OCI-LY1 (cell line): Measurements from ENCODE around the gene CMTM5.

ENCODE experiments used
- H2AFZ ChIP-seq: fragments of 200-600 bp; sonication (generic), shearing (Covaris generic); 2 replicates; pipeline ENCODE4 v1.6.0; 2014; ENCODE audit warnings: antibody characterized with exemption, mild to moderate bottlenecking, low read length
- H3F3A ChIP-seq: fragments of 200-600 bp; sonication (generic), shearing (Covaris generic); 2 replicates; pipeline ENCODE4 v1.6.0; 2014; ENCODE audit warnings: mild to moderate bottlenecking, antibody characterized with exemption, low read length, moderate library complexity; ENCODE audit not compliant: insufficient read depth
- H3K27ac ChIP-seq: fragments of 200-600 bp; sonication (generic); 2 replicates; pipeline ENCODE4 v1.5.1; 2014; ENCODE audit warnings: low read length, mixed run types, mild to moderate bottlenecking, low read depth; ENCODE audit not compliant: poor library complexity, severe bottlenecking
- H3K27me3 ChIP-seq: fragments of 200-600 bp; sonication (generic); 2 replicates; pipeline ENCODE4 v1.6.0; 2014; ENCODE audit warnings: antibody characterized with exemption, mild to moderate bottlenecking, low read length, moderate library complexity; ENCODE audit not compliant: insufficient read depth
- H3K36me3 ChIP-seq: fragments of 200-600 bp; sonication (generic); 2 replicates; pipeline ENCODE4 v1.6.1; 2014; ENCODE audit warnings: mild to moderate bottlenecking, antibody characterized with exemption, low read length, moderate library complexity, mixed read lengths; ENCODE audit not compliant: insufficient read depth
- H3K4me1 ChIP-seq: fragments of 200-600 bp; sonication (generic); 2 replicates; pipeline ENCODE4 v1.5.1; 2014; ENCODE audit warnings: mild to moderate bottlenecking, low read length, moderate library complexity; ENCODE audit not compliant: insufficient read depth, severe bottlenecking
- H3K4me2 ChIP-seq: fragments of 200-600 bp; sonication (generic), shearing (Covaris generic); 2 replicates; pipeline ENCODE4 v1.6.1; 2014; ENCODE audit warnings: low read length
- H3K4me3 ChIP-seq: fragments of 200-600 bp; sonication (generic); 2 replicates; pipeline ENCODE4 v1.5.1; 2014; ENCODE audit warnings: low read length, low read depth, mild to moderate bottlenecking, mixed read lengths; ENCODE audit not compliant: poor library complexity, severe bottlenecking
- H3K79me2 ChIP-seq: fragments of 200-600 bp; shearing (Covaris generic); 2 replicates; pipeline ENCODE4 v1.6.1; 2016; ENCODE audit warnings: mixed run types, low read length, mixed read lengths; ENCODE audit not compliant: insufficient read depth
- H3K9ac ChIP-seq: fragments of 200-600 bp; sonication (generic), shearing (Covaris generic); 2 replicates; pipeline ENCODE4 v1.6.1; 2014; ENCODE audit warnings: mild to moderate bottlenecking, low read length, mixed read lengths
- H3K9me2 ChIP-seq: fragments of 200-600 bp; sonication (generic), shearing (Covaris generic); 2 replicates; pipeline ENCODE4 v1.6.1; 2014; ENCODE audit warnings: low read depth, mild to moderate bottlenecking, low read length, mixed read lengths
- H3K9me3 ChIP-seq: fragments of 200-600 bp; shearing (Covaris generic); 2 replicates; pipeline ENCODE4 v1.6.1; 2014; ENCODE audit warnings: low read length, mixed read lengths
- H4K20me1 ChIP-seq: fragments of 200-600 bp; sonication (generic), shearing (Covaris generic); 2 replicates; pipeline ENCODE4 v1.6.0; 2016; ENCODE audit warnings: mild to moderate bottlenecking, low read length; ENCODE audit not compliant: insufficient read depth
- CTCF ChIP-seq: fragments of 200-600 bp; sonication (generic), shearing (Covaris generic); IDR thresholded peaks from 2 replicates; pipeline ENCODE4 v1.5.1; 2017; ENCODE audit warnings: mild to moderate bottlenecking, antibody characterized with exemption, low read length, moderate library complexity, mixed read lengths
- EZH2 ChIP-seq: fragments of 200-600 bp; sonication (generic), shearing (Covaris generic); IDR thresholded peaks from 2 replicates; pipeline ENCODE4 v1.8.0; 2017; ENCODE audit warnings: borderline replicate concordance, mixed run types, mild to moderate bottlenecking, antibody characterized with exemption, low read length, moderate library complexity, mixed read lengths

CMTM5 gene

GRCh38 chr14:23403908-23404307 is 27.1 kb downstream of the CMTM5 start:
- Histone ChIP-seq H3K4me1 (no peaks in the 10 kb centered on the region), H3K9me2 (no peaks in the 10 kb centered on the region), H3K9me3 (no peaks in the 10 kb centered on the region), H3K4me2 (no peak overlapping the region), H3K79me2 (no peaks in the 10 kb centered on the region), H3K9ac (no peak overlapping the region), H3F3A (no peaks in the 10 kb centered on the region), H2AFZ (no peak overlapping the region), H4K20me1 (no peaks in the 10 kb centered on the region), H3K27me3 (peaks cover 6% of the 10 kb centered on the region; the same call in 1 of the 2 replicates), H3K27ac (no peak overlapping the region), H3K4me3 (no peak overlapping the region), H3K36me3 (no peaks in the 10 kb centered on the region)
- TF ChIP-seq EZH2 (no peak), CTCF (no peak)

- Histone ChIP-seq H3K4me1 (no peaks in the 10 kb centered on the region), H4K20me1 (no peaks in the 10 kb centered on the region), H2AFZ (no peak overlapping the region), H3K27ac (no peak overlapping the region), H3F3A (no peaks in the 10 kb centered on the region), H3K36me3 (no peaks in the 10 kb centered on the region), H3K9me3 (no peaks in the 10 kb centered on the region), H3K4me2 (no peak overlapping the region), H3K9me2 (no peaks in the 10 kb centered on the region), H3K79me2 (no peaks in the 10 kb centered on the region), H3K9ac (no peak overlapping the region), H3K27me3 (peaks cover 6% of the 10 kb centered on the region; the same call in 1 of the 2 replicates), H3K4me3 (no peak overlapping the region)
- TF ChIP-seq CTCF (no peak), EZH2 (no peak)
These were observed 27.6 kb downstream of the CMTM5 start for GRCh38 chr14:23404331-23404900.

- no peak overlapping the region for H3K27ac ChIP-seq
- no peak overlapping the region for H2AFZ ChIP-seq
- H3K27me3 ChIP-seq = peaks cover 6% of the 10 kb centered on the region; the same call in 1 of the 2 replicates
- no peak overlapping the region for H3K4me3 ChIP-seq
- H3K9me3 ChIP-seq = no peaks in the 10 kb centered on the region
- no peaks in the 10 kb centered on the region for H4K20me1 ChIP-seq
- H3K9me2 ChIP-seq = no peaks in the 10 kb centered on the region
- no peaks in the 10 kb centered on the region for H3K36me3 ChIP-seq
- TF ChIP-seq EZH2 (no peak), CTCF (no peak)
- no peaks in the 10 kb centered on the region for H3K4me1 ChIP-seq
- no peak overlapping the region for H3K9ac ChIP-seq
- H3K79me2 ChIP-seq = no peaks in the 10 kb centered on the region
- no peaks in the 10 kb centered on the region for H3F3A ChIP-seq
- no peak overlapping the region for H3K4me2 ChIP-seq
These were observed 28.2 kb downstream of the CMTM5 start for GRCh38 chr14:23405096-23405495.
